SK-N-SH treated with all-trans-retinoic acid at 6 μM for 48 hours (cell line): ENCODE data around the gene PHLDB3.

Source experiments
- ATAC-seq: fragments of 200-7000 bp; cut with Tn5 transposase; 3 replicates; pipeline ENCODE4 v1.9.1; 2020; ENCODE audit warnings: mild to moderate bottlenecking, moderate library complexity
- ARNTL ChIP-seq: fragments of 450-650 bp; formaldehyde crosslinking; IDR thresholded peaks from 2 replicates; pipeline ENCODE4 v1.5.0; 2020; ENCODE audit warnings: low read depth, mild to moderate bottlenecking, moderate library complexity, borderline replicate concordance
- BACH2 ChIP-seq: fragments of 250-450 bp; sonication (Bioruptor Pico); IDR thresholded peaks from 2 replicates; pipeline ENCODE4 v1.9.0; 2021; ENCODE audit warnings: mild to moderate bottlenecking, borderline replicate concordance
- CREB5 ChIP-seq: fragments of 250-450 bp; sonication (Bioruptor Pico); IDR thresholded peaks from 2 replicates; pipeline ENCODE4 v1.5.1; 2020; ENCODE audit warnings: low read depth, mild to moderate bottlenecking, moderate library complexity
- CSDC2 ChIP-seq: fragments of 250-450 bp; sonication (Bioruptor Pico); IDR thresholded peaks from 2 replicates; pipeline ENCODE4 v1.5.0; 2020; ENCODE audit warnings: mild to moderate bottlenecking, moderate library complexity
- ESRRG ChIP-seq: fragments of 250-450 bp; sonication (Bioruptor Pico); IDR thresholded peaks from 2 replicates; pipeline ENCODE4 v1.6.1; 2021; ENCODE audit warnings: mild to moderate bottlenecking
- GLIS3 ChIP-seq: fragments of 250-450 bp; sonication (Bioruptor Pico); IDR thresholded peaks from 2 replicates; pipeline ENCODE4 v1.5.0; 2020; ENCODE audit warnings: mild to moderate bottlenecking, moderate library complexity
- ISL1 ChIP-seq: fragments of 250-450 bp; sonication (Bioruptor Pico); IDR thresholded peaks from 2 replicates; pipeline ENCODE4 v2.1.2; 2022; ENCODE audit warnings: mild to moderate bottlenecking, moderate library complexity
- OSR1 ChIP-seq: fragments of 250-450 bp; sonication (Bioruptor Pico); IDR thresholded peaks from 2 replicates; pipeline ENCODE4 v1.8.0; 2022; ENCODE audit warnings: moderate library complexity, mild to moderate bottlenecking, inconsistent platforms
- PATZ1 ChIP-seq: fragments of 250-450 bp; sonication (Bioruptor Pico); IDR thresholded peaks from 2 replicates; pipeline ENCODE4 v1.8.0; 2020; ENCODE audit warnings: mild to moderate bottlenecking, moderate library complexity, borderline replicate concordance
- RARB ChIP-seq: fragments of 250-450 bp; sonication (Bioruptor Pico); IDR thresholded peaks from 2 replicates; pipeline ENCODE4 v1.8.0; 2021; ENCODE audit warnings: mild to moderate bottlenecking, moderate library complexity
- SNAI2 ChIP-seq: fragments of 250-450 bp; sonication (Bioruptor Pico); IDR thresholded peaks from 2 replicates; pipeline ENCODE4 v1.5.0; 2020; ENCODE audit warnings: mild to moderate bottlenecking, moderate library complexity
- TCF4 ChIP-seq: fragments of 250-450 bp; sonication (Bioruptor Pico); IDR thresholded peaks from 2 replicates; pipeline ENCODE4 v1.8.0; 2021; ENCODE audit warnings: mild to moderate bottlenecking, moderate library complexity, borderline replicate concordance
- TOX ChIP-seq: fragments of 250-450 bp; sonication (Bioruptor Pico); IDR thresholded peaks from 2 replicates; pipeline ENCODE4 v1.8.0; 2021; ENCODE audit warnings: mild to moderate bottlenecking, moderate library complexity, borderline replicate concordance
- TSHZ2 ChIP-seq: fragments of 250-450 bp; sonication (Bioruptor Pico); IDR thresholded peaks from 2 replicates; pipeline ENCODE4 v1.5.0; 2020; ENCODE audit warnings: mild to moderate bottlenecking, moderate library complexity
- ZC3H10 ChIP-seq: fragments of 250-450 bp; sonication (Bioruptor Pico); IDR thresholded peaks from 2 replicates; pipeline ENCODE4 v1.5.1; 2021; ENCODE audit warnings: mild to moderate bottlenecking, moderate library complexity
- ZFP3 ChIP-seq: fragments of 250-450 bp; sonication (Bioruptor Pico); IDR thresholded peaks from 2 replicates; pipeline ENCODE4 v1.5.0; 2020; ENCODE audit warnings: mild to moderate bottlenecking, moderate library complexity
- ZFP30 ChIP-seq: fragments of 450-650 bp; formaldehyde crosslinking; IDR thresholded peaks from 2 replicates; pipeline ENCODE4 v1.5.0; 2022; ENCODE audit warnings: mild to moderate bottlenecking, moderate library complexity
- ZNF565 ChIP-seq: fragments of 450-650 bp; formaldehyde crosslinking; conservative IDR thresholded peaks from 2 replicates; pipeline ENCODE4 v1.5.0; 2020; ENCODE audit warnings: low read depth, mild to moderate bottlenecking, moderate library complexity
- ZNF70 ChIP-seq: fragments of 450-650 bp; formaldehyde crosslinking; IDR thresholded peaks from 2 replicates; pipeline ENCODE4 v1.5.0; 2020; ENCODE audit warnings: mild to moderate bottlenecking, moderate library complexity
- ZNF8 ChIP-seq: fragments of 450-650 bp; formaldehyde crosslinking; IDR thresholded peaks from 2 replicates; pipeline ENCODE4 v1.5.0; 2020; ENCODE audit warnings: mild to moderate bottlenecking, moderate library complexity
- TF ChIP-seq, protein P1 (sequence below): fragments of 250-450 bp; sonication (Bioruptor Pico); IDR thresholded peaks from 2 replicates; pipeline ENCODE4 v1.5.1; 2021; ENCODE audit warnings: mild to moderate bottlenecking, moderate library complexity
- TF ChIP-seq, protein P2 (sequence below): fragments of 250-450 bp; sonication (Bioruptor Pico); IDR thresholded peaks from 2 replicates; pipeline ENCODE4 v1.8.0; 2021; ENCODE audit warnings: low read depth, mild to moderate bottlenecking, moderate library complexity, borderline replicate concordance

PHLDB3 gene

DNA sequence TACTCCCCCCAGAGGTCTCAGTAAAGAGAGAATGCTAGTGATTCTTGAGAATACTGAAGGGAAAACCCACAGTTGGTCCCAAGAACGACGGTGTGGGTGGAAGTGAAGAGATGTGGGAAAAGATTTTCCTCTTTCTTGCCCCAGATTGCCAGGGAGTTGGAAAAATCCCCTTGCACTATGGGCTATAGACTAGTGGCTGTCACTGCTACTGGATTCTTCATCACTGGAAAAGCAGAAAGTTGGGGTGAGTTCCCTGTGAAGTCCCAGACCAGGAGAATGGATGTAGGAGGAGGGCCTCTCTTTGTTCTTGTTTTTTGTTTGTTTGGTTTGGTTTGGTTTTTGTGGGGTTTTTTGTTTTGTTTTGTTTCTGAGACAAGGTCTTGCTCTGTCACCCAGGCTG lies 50.5 kb downstream of the PHLDB3 start:
- ATAC-seq, result no peak
- TF ChIP-seq GLIS3 (CRISPR knock-in tag) (no peak), ZNF70 (no peak), CREB5 (CRISPR knock-in tag) (no peak), ZFP30 (CRISPR knock-in tag) (no peak), TSHZ2 (CRISPR knock-in tag) (no peak), ZNF565 (CRISPR knock-in tag) (no peak), OSR1 (no peak), ISL1 (no peak), ZNF8 (CRISPR knock-in tag) (no peak), ZFP3 (CRISPR knock-in tag) (no peak), TOX (no peak), CSDC2 (CRISPR knock-in tag) (no peak), RARB (no peak), PATZ1 (CRISPR knock-in tag) (no peak), BACH2 (CRISPR knock-in tag) (no peak), TCF4 (CRISPR knock-in tag) (no peak), ESRRG (CRISPR knock-in tag) (no peak)
- TF ChIP-seq, protein P1, sequence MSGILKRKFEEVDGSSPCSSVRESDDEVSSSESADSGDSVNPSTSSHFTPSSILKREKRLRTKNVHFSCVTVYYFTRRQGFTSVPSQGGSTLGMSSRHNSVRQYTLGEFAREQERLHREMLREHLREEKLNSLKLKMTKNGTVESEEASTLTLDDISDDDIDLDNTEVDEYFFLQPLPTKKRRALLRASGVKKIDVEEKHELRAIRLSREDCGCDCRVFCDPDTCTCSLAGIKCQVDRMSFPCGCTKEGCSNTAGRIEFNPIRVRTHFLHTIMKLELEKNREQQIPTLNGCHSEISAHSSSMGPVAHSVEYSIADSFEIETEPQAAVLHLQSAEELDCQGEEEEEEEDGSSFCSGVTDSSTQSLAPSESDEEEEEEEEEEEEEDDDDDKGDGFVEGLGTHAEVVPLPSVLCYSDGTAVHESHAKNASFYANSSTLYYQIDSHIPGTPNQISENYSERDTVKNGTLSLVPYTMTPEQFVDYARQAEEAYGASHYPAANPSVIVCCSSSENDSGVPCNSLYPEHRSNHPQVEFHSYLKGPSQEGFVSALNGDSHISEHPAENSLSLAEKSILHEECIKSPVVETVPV, result no peak
- TF ChIP-seq, protein P2, sequence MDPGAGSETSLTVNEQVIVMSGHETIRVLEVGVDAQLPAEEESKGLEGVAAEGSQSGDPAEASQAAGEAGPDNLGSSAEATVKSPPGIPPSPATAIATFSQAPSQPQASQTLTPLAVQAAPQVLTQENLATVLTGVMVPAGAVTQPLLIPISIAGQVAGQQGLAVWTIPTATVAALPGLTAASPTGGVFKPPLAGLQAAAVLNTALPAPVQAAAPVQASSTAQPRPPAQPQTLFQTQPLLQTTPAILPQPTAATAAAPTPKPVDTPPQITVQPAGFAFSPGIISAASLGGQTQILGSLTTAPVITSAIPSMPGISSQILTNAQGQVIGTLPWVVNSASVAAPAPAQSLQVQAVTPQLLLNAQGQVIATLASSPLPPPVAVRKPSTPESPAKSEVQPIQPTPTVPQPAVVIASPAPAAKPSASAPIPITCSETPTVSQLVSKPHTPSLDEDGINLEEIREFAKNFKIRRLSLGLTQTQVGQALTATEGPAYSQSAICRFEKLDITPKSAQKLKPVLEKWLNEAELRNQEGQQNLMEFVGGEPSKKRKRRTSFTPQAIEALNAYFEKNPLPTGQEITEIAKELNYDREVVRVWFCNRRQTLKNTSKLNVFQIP (CRISPR knock-in tag), result no peak

GRCh38 chr19:43452582-43452981 lies 52.0 kb downstream of the PHLDB3 start:
- TF ChIP-seq ZNF8 (CRISPR knock-in tag), result no peak
- no peak for TF ChIP-seq ESRRG (CRISPR knock-in tag)
- no peak for TF ChIP-seq CREB5 (CRISPR knock-in tag)
- no peak for TF ChIP-seq OSR1
- TF ChIP-seq ISL1, result no peak
- no peak for TF ChIP-seq TCF4 (CRISPR knock-in tag)
- no peak for TF ChIP-seq ZC3H10 (CRISPR knock-in tag)
- no peak for TF ChIP-seq ZFP30 (CRISPR knock-in tag)
- no peak for ATAC-seq

DNA sequence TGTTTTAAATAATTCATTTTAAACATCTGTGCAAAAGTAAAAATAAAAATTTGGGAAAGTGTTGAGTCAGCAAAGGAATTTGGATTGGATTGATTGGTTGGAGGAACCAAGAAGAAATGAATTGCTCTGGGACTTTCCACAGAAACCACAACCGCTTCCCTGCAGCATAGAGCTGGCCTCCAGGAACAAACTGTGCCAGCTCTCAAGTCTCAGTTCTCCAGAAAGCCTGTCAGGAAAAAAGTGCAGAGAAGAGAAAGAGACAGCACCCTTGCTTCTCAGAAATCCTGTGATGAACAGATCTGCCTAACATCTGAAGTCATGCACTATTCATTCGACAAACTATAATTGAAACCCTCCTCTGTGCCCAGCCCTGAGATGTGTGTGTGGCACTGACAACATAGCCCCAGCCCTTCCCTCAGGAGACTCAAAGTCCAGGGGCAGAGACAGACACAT lies 54.0 kb downstream of the PHLDB3 start:
- no peak for ATAC-seq
- TF ChIP-seq, protein P1, result no peak
- TF ChIP-seq TCF4 (CRISPR knock-in tag), result no peak
- TF ChIP-seq ISL1, result no peak
- TF ChIP-seq CSDC2 (CRISPR knock-in tag), result no peak
- TF ChIP-seq CREB5 (CRISPR knock-in tag), result no peak
- TF ChIP-seq, protein P2 (CRISPR knock-in tag), result no peak
- TF ChIP-seq SNAI2 (CRISPR knock-in tag), result no peak
- no peak for TF ChIP-seq BACH2 (CRISPR knock-in tag)
- no peak for TF ChIP-seq ARNTL (CRISPR knock-in tag)
- TF ChIP-seq ZFP30 (CRISPR knock-in tag), result no peak
- TF ChIP-seq, all 23 proteins: peak for 0
